K562 (cell line): ENCODE measurements around the gene NPTX2. TPM values are rescaled to one million over a fixed set of nuclear protein-coding genes. Genes with fewer than 3 reads are reported as not detected.

Source experiments
- ATAC-seq: fragments of 200-7000 bp; cut with Tn5 transposase; 3 replicates; pipeline ENCODE4 v1.9.1; 2020; ENCODE audit warnings: moderate library complexity
- BruUV-seq: library from RNA; stranded (reverse); fragments of 400-500 nt; replicated peaks from 2 replicates; lab custom pipeline; 2021; lab: Mats Ljungman, UMichigan
- CTCF ChIA-PET: fragments of 300-600 bp; formaldehyde crosslinking; extraction: SDS; loops from one replicate; lab custom pipeline; 2021; ENCODE audit warnings: low intra/inter-chr PET ratio; lab: Yijun Ruan, JAX
- POLR2A ChIA-PET: fragments of 300-600, 350-650 bp; sonication (Branson Sonifier 250); formaldehyde crosslinking; extraction: SDS; loops from one replicate; lab custom pipeline; 2021; ENCODE audit warnings: antibody characterized with exemption, inconsistent platforms; lab: Yijun Ruan, JAX
- DNase-seq, 4 experiments: peaks; one replicate each; pipeline versions ENCODE4 v3.0.0 to v3.0.0-alpha.2; 2011 to 2018; ENCODE audit warnings: low spot score in 3 of 4, mixed read lengths in 3 of 4; ENCODE audit errors: extremely low read depth in 1 of 4
- FAIRE-seq: peaks from 2 replicates; lab custom pipeline; 2011; peaks lifted over from hg19 to GRCh38; lab: Jason Lieb, UNC
- H2AFZ ChIP-seq: 2 replicates; pipeline ENCODE4 v1.6.0; 2011; ENCODE audit warnings: low read depth, low read length, control low read depth, inconsistent platforms
- H3K27ac ChIP-seq: fragments of 200-600 bp; 3 replicates; pipeline ENCODE4 v1.8.0; 2011; ENCODE audit warnings: low read depth, mild to moderate bottlenecking, control low read depth, inconsistent platforms, low read length, moderate library complexity, mixed read lengths; ENCODE audit errors: extremely low read depth
- H3K27me3 ChIP-seq, 2 experiments: fragments of 300-600 bp in 1 of 2; 2 replicates in 1 of 2; 3 replicates in 1 of 2; pipeline versions ENCODE4 v1.6.0 to v1.8.0; 2011; ENCODE audit warnings: inconsistent platforms in 2 of 2, low read length in 2 of 2, mild to moderate bottlenecking in 1 of 2, mixed read lengths in 1 of 2, moderate library complexity in 1 of 2; ENCODE audit not compliant: control insufficient read depth in 2 of 2, insufficient read depth in 2 of 2
- H3K36me3 ChIP-seq: fragments of 300-600 bp; 3 replicates; pipeline ENCODE4 v1.8.0; 2011; ENCODE audit warnings: mild to moderate bottlenecking, low read length, inconsistent platforms; ENCODE audit not compliant: control insufficient read depth, insufficient read depth
- H3K4me1 ChIP-seq, 2 experiments: fragments of 200-600 bp in 1 of 2; replicated peaks in 1 of 2; 2 replicates in 1 of 2; 3 replicates in 1 of 2; pipeline versions ENCODE4 v1.5.1 to v1.8.0; 2011; ENCODE audit warnings: inconsistent platforms in 2 of 2, low read length in 2 of 2, mild to moderate bottlenecking in 1 of 2, mixed read lengths in 1 of 2, moderate library complexity in 1 of 2; ENCODE audit not compliant: control insufficient read depth in 2 of 2, insufficient read depth in 2 of 2
- H3K4me2 ChIP-seq: 2 replicates; pipeline ENCODE4 v1.6.1; 2011; ENCODE audit warnings: low read length, control low read depth, inconsistent platforms, mixed read lengths; ENCODE audit not compliant: insufficient read depth
- H3K4me3 ChIP-seq: fragments of 200-600 bp; sonication (generic), shearing (Covaris generic); 2 replicates; pipeline ENCODE4 v1.5.1; 2016; ENCODE audit warnings: control low read depth, inconsistent platforms
- H3K79me2 ChIP-seq: fragments of 200-600 bp; 3 replicates; pipeline ENCODE4 v1.8.0; 2011; ENCODE audit warnings: low read length, inconsistent platforms; ENCODE audit not compliant: control insufficient read depth, insufficient read depth
- H3K9ac ChIP-seq, 2 experiments: 2 replicates each; pipeline versions ENCODE4 v1.6.0 to v1.6.1; 2011; ENCODE audit warnings: low read depth in 2 of 2, low read length in 2 of 2, control low read depth in 1 of 2, inconsistent platforms in 1 of 2, mild to moderate bottlenecking in 1 of 2, mixed read lengths in 1 of 2; ENCODE audit not compliant: insufficient read depth in 1 of 2
- H3K9me1 ChIP-seq: one replicate; pipeline ENCODE4 v1.6.0; 2011; ENCODE audit warnings: inconsistent platforms, mild to moderate bottlenecking, low read length, moderate library complexity; ENCODE audit not compliant: control insufficient read depth, insufficient read depth
- H3K9me3 ChIP-seq: replicated peaks from 2 replicates; pipeline ENCODE4 v1.5.1; 2011; ENCODE audit warnings: low read depth, low read length, inconsistent platforms; ENCODE audit not compliant: control insufficient read depth, insufficient read depth
- H4K20me1 ChIP-seq: replicated peaks from 2 replicates; pipeline ENCODE4 v1.6.1; 2011; ENCODE audit warnings: low read length, inconsistent platforms, mixed read lengths; ENCODE audit not compliant: control insufficient read depth, insufficient read depth
- ARID1B ChIP-seq: fragments of 450-650 bp; IDR thresholded peaks from 2 replicates; pipeline ENCODE4 v1.6.1; 2016; ENCODE audit warnings: antibody characterized with exemption, mild to moderate bottlenecking, inconsistent platforms
- ATF6 ChIP-seq: sonication (generic); formaldehyde crosslinking; IDR thresholded peaks from 2 replicates; pipeline ENCODE4 v1.4.0; 2020; ENCODE audit warnings: mild to moderate bottlenecking, missing genetic modification reagents
- CREBBP ChIP-seq: IDR thresholded peaks from one replicate; pipeline ENCODE4 v1.6.1; 2012; ENCODE audit warnings: low read depth, mild to moderate bottlenecking, control low read depth, inconsistent platforms, low read length
- HMGXB4 ChIP-seq: sonication (generic); formaldehyde crosslinking; IDR thresholded peaks from 2 replicates; pipeline ENCODE4 v1.8.1; 2023; ENCODE audit warnings: mild to moderate bottlenecking, missing genetic modification reagents
- IRF2 ChIP-seq: sonication (generic); formaldehyde crosslinking; IDR thresholded peaks from 2 replicates; pipeline ENCODE4 v1.8.1; 2022; ENCODE audit warnings: mild to moderate bottlenecking, missing genetic modification reagents
- KAT8 ChIP-seq: fragments of 450-650 bp; IDR thresholded peaks from 2 replicates; pipeline ENCODE4 v1.6.1; 2016; ENCODE audit warnings: low read depth, mild to moderate bottlenecking
- NR4A1 ChIP-seq, 2 experiments: fragments of 250-450 bp in 1 of 2; fragments of 450-650 bp in 1 of 2; sonication (Bioruptor Pico) in 1 of 2; IDR thresholded peaks; 2 replicates each; pipeline versions ENCODE4 v1.4.0 to v1.6.1; 2016 to 2020; ENCODE audit warnings: mild to moderate bottlenecking in 2 of 2, missing compliant biosample characterization in 1 of 2, missing genetic modification characterization in 1 of 2, moderate library complexity in 1 of 2
- PHF20 ChIP-seq: fragments of 450-650 bp; IDR thresholded peaks from 2 replicates; pipeline ENCODE4 v1.6.1; 2018; ENCODE audit not compliant: partially characterized antibody
- SNIP1 ChIP-seq: fragments of 450-650 bp; IDR thresholded peaks from 2 replicates; pipeline ENCODE4 v1.7.1; 2017; ENCODE audit warnings: low read depth, mild to moderate bottlenecking
- TCF15 ChIP-seq: fragments of 250-450 bp; sonication (Bioruptor Pico); IDR thresholded peaks from 2 replicates; pipeline ENCODE4 v1.8.0; 2022; ENCODE audit warnings: moderate library complexity, mild to moderate bottlenecking, inconsistent platforms
- ZC3H11A ChIP-seq: IDR thresholded peaks from 2 replicates; pipeline ENCODE4 v1.6.1; 2012; ENCODE audit warnings: low read depth, low read length, improper control_type of control experiment
- ZNF444 ChIP-seq: fragments of 250-450 bp; sonication (Bioruptor Pico); IDR thresholded peaks from 2 replicates; pipeline ENCODE4 v1.4.0; 2020; ENCODE audit warnings: mild to moderate bottlenecking, moderate library complexity
- ZNF449 ChIP-seq: fragments of 250-450 bp; sonication (Bioruptor Pico); IDR thresholded peaks from 2 replicates; pipeline ENCODE4 v1.8.0; 2022; ENCODE audit warnings: moderate library complexity, mild to moderate bottlenecking, inconsistent platforms
- ZSCAN32 ChIP-seq: fragments of 450-650 bp; formaldehyde crosslinking; IDR thresholded peaks from 2 replicates; pipeline ENCODE4 v1.4.0; 2020; ENCODE audit warnings: mild to moderate bottlenecking, moderate library complexity
- WGBS: fragments of 100-300 bp; shearing (Covaris generic); methylation state at CpG from one replicate; pipeline ENCODE4 v1.1.6; 2016; ENCODE audit warnings: low coverage, mixed read lengths; ENCODE audit not compliant: insufficient coverage; ENCODE audit errors: missing lambda C conversion rate; 5-methylcytosine and 5-hydroxymethylcytosine counted together
- in situ Hi-C: fragments of 300-500 bp; cut with MboI; formaldehyde crosslinking; loops from 4 replicates; pipeline ENCODE4 v1.15.0; 2018; ENCODE audit warnings: inconsistent platforms, mixed read lengths
- intact Hi-C: fragments of 100-400 bp; cut with micrococcal nuclease; formaldehyde crosslinking; loops from 2 replicates; pipeline ENCODE4 v1.14.2; 2022
- polyA plus RNA-seq, 8 experiments: library from polyadenylated mRNA; depleted of rRNA in 4 of 8; stranded (reverse) in 5 of 8; unstranded in 3 of 8; fragments of >200 nt; fragmentation: Nextera tagmentation in 2 of 8; fragmentation: Illumina TruSeq in 1 of 8; extraction: Ambion mirVana in 2 of 8; extraction: Trizol in 1 of 8; gene quantifications; 2 replicates each; pipeline versions ENCODE4 v1.2.1 to v1.2.3, GENCODE V29; 2011 to 2014; ENCODE audit warnings: inconsistent platforms in 1 of 8, missing spikeins in 1 of 8
- total RNA-seq, 7 experiments: library from RNA; depleted of rRNA in 6 of 7; stranded (reverse); fragments of >200 nt in 6 of 7; fragmentation: Illumina TruSeq in 2 of 7; extraction: Trizol in 2 of 7; gene quantifications; 2 replicates each; pipeline versions ENCODE4 v1.2.1 to v1.2.3, GENCODE V29; 2011 to 2021; ENCODE audit warnings: low replicate concordance in 1 of 7

Gene NPTX2
- total and polyA plus RNA-seq, 9 of the 15 experiments (the other 6 are each of a cell fraction or from before 2014, with no cell fraction given) = 0.07 TPM; not detected in 8

GRCh38 chr7:98664882-98665281 is 47.8 kb downstream of the NPTX2 start:
- 2% methylated on average over 6 of the region's 6 CpGs for WGBS

More at GRCh38 chr7:98664882-98665281, 47.8 kb downstream of the NPTX2 start:
- ChIA-PET CTCF (no interaction called here), POLR2A (interaction anchor here (0.6 kb wide), 1 partner anchor 15 kb away, joined by 3 read pairs; no protein-coding TSS in a partner anchor)
- Histone ChIP-seq H3K4me3 (no peak overlapping the region), H3K9me1 (no peaks in the 10 kb centered on the region), H3K36me3 (no peaks in the 10 kb centered on the region), H3K9ac (no peak overlapping the region), H3K4me1 (no peaks in the 10 kb centered on the region), H3K4me2 (no peak overlapping the region), H3K27ac (no peak overlapping the region), H2AFZ (no peak overlapping the region), H4K20me1 (no peaks in the 10 kb centered on the region), H3K9me3 (no peaks in the 10 kb centered on the region), H3K79me2 (no peaks in the 10 kb centered on the region), H3K27me3 (peaks cover 2 to 29% of the 10 kb centered on the region in 2 experiments; a peak in 3 of 5 replicates)
- TF ChIP-seq ZNF444 (no peak), SNIP1 (no peak), HMGXB4 (CRISPR knock-in tag) (no peak), ZNF449 (no peak), KAT8 (no peak), TCF15 (CRISPR knock-in tag) (no peak), ATF6 (CRISPR knock-in tag) (no peak), IRF2 (CRISPR knock-in tag) (no peak), ZC3H11A (no peak), PHF20 (no peak), CREBBP (no peak), NR4A1 (CRISPR knock-in tag; IDR thresholded peaks at IDR 0.05) (no peak), NR4A1 (tag; IDR thresholded peaks at IDR 0.05) (no peak), ZSCAN32 (CRISPR knock-in tag) (no peak), ARID1B (no peak)
- DNase-seq (no peak), FAIRE-seq (no peak), ATAC-seq (no peak)
- intact Hi-C loops = no loop called here
- no TSS peak for BruUV-seq
- in situ Hi-C loops = no loop called here
